HG03135 (cell line): ENCODE measurements around the gene KLHL36.
"Not testable (repeated sequence)": the region's sequence is repeated elsewhere in the genome, so short reads cannot be mapped to it uniquely, and the experiment has no call there.

ENCODE experiments used
- ATAC-seq: cut with Tn5 transposase; IDR thresholded peaks from one replicate; pipeline ENCODE4 v1.9.1; 2021; ENCODE audit warnings: mild to moderate bottlenecking, moderate library complexity; ENCODE audit not compliant: unreplicated experiment

KLHL36 gene

GRCh38 chr16:84614968-84615813 lies 33.1 kb upstream of the KLHL36 start:
- ATAC-seq: no peak

GRCh38 chr16:84616515-84616914 lies 31.8 kb upstream of the KLHL36 start:
- no peak for ATAC-seq

- ATAC-seq: peak; percentile 36
These were observed 31.1 kb upstream of the KLHL36 start for GRCh38 chr16:84617041-84617790.

GRCh38 chr16:84617791-84618580 lies 30.3 kb upstream of the KLHL36 start, which contains the start of gene COTL1:
Gene COTL1, minus strand, starts transcription at chr16:84618078. Its CDS starts 164 bp downstream, at chr16:84617914.
- ATAC-seq: peak; percentile 71

GRCh38 chr16:84618581-84619460 lies 29.5 kb upstream of the KLHL36 start:
- no peak for ATAC-seq

- ATAC-seq: not testable (repeated sequence)
These were observed 27.4 kb upstream of the KLHL36 start for GRCh38 chr16:84620913-84621312.

GRCh38 chr16:84625556-84625955 lies 22.8 kb upstream of the KLHL36 start:
- ATAC-seq: no peak

GRCh38 chr16:84628226-84628731 lies 20.0 kb upstream of the KLHL36 start:
- ATAC-seq: no peak

GRCh38 chr16:84629580-84629979 lies 18.7 kb upstream of the KLHL36 start:
- ATAC-seq: no peak

GRCh38 chr16:84630009-84630408 lies 18.3 kb upstream of the KLHL36 start:
- no peak for ATAC-seq

- ATAC-seq: no peak
These were observed 17.7 kb upstream of the KLHL36 start for GRCh38 chr16:84630446-84631152.

- no peak for ATAC-seq
These were observed 17.2 kb upstream of the KLHL36 start for GRCh38 chr16:84631153-84631466.

GRCh38 chr16:84631886-84632285 lies 16.4 kb upstream of the KLHL36 start:
- ATAC-seq: no peak

GRCh38 chr16:84632862-84633261 lies 15.4 kb upstream of the KLHL36 start:
- not testable (repeated sequence) for ATAC-seq

- no peak for ATAC-seq
These were observed 14.7 kb upstream of the KLHL36 start for GRCh38 chr16:84633622-84634021.

GRCh38 chr16:84635702-84636101 lies 12.6 kb upstream of the KLHL36 start:
- no peak for ATAC-seq

- no peak for ATAC-seq
These were observed 10.6 kb upstream of the KLHL36 start for GRCh38 chr16:84637709-84638108.

- ATAC-seq: no peak
These were observed 10.0 kb upstream of the KLHL36 start for GRCh38 chr16:84638231-84638806.

GRCh38 chr16:84640145-84640544 lies 8.2 kb upstream of the KLHL36 start:
- no peak for ATAC-seq
